UCSD-AML1 (cell line): ENCODE data around the gene SLC10A7.
A peak's percentile ranks its signal among the peaks of the same experiment; 100 is the strongest.

Experiments used
- DNase-seq: peaks from one replicate; lab custom pipeline; 2025; ENCODE audit not compliant: unreplicated experiment; lab: John Stamatoyannopoulos, UW

The SLC10A7 gene

DNA sequence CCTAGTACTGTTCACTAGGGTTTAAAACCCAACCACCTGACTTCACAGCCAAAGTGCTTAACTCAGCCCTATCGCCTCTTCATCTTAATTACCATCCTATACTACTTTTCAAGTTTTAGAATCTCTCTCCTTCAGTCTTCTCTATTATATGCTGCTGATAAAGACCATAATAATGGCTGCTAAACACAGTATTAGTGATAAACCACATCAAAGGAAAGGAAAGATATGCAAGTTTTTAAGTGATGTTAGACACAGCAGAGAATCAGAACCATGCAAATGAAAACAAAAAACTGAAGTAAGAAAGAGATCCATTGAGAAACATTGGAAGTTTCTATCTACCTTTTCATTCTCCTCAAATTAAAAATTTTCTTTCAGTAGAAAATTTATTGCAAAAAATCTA is 206.6 kb downstream of the SLC10A7 start:
- DNase-seq, result no peak

- no peak for DNase-seq
These were observed 210.3 kb downstream of the SLC10A7 start for GRCh38 chr4:146311238-146311970.

DNA sequence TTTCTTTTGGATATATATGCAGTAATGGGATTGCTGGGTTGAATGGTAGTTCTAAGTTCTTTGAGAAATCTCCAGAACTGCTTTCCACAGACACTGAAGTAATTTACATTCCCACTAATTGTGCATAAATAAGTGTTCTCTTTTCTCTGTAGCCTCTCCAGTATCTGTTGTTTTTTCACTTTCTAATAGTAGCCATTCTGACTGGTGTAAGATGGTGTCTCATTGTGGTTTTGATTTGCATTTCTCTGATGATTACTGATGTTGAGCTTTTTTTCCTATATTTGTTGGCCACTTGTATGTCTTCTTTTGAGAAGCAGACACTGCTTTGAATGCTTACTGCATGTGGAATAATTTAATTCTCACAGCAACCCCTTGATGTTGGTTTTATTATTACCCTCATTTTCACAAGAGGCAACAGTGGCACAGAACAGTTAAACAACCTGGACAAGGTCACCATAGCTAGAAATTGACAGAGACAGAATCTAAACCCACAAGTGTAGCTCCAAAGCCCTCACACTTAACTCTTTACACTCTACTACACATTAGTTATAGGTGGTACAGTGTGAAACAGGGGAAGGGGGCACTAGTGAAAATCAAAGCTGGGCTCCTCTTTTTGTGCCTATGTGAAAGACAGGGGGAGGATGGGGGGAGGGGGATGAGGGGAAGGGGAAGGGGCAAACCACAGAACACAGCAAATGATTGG is 211.3 kb downstream of the SLC10A7 start:
- DNase-seq, result no peak

GRCh38 chr4:146308951-146309350 is 212.8 kb downstream of the SLC10A7 start:
- no peak for DNase-seq

- no peak for DNase-seq
These were observed 218.9 kb downstream of the SLC10A7 start for GRCh38 chr4:146302822-146303221.

- no peak for DNase-seq
These were observed 222.1 kb downstream of the SLC10A7 start for GRCh38 chr4:146299607-146300006.

DNA sequence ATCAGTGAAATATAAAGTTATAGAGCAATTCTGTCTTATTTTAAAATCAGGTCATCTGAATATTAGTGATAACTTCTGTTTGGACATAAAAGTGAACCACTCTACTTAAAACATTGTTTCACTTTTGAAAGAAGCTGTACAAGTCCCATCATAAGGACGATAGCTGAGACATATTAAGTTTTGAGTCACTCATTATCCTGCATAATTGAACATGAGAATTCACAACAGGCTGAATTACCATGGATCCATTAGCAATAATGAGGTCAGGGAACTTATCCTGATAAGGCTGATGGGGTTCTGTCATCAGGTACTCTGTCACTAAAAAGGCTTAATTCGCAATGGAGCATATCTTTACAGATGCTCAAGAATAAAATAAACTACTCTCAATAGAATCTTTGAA is 227.0 kb downstream of the SLC10A7 start:
- DNase-seq, result no peak

DNA sequence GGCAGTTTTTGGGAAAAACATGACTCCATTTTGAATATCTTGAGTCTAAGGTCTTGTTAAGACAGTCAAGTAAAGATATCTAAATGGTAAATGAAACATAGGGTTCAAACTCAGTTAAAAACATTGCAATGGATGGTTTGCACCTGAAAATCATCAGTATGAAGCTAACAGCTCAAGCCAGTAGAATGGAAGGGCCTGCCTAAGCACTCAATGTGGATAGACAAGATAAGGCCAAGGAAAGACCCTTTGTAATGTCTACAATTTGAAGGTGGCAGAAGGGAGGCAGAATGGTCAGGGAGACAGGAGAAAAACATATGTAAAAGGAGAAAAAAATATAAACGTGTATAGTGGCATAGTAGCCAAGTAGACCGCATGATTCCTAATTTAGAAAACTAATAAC is 229.2 kb downstream of the SLC10A7 start:
- DNase-seq, result no peak

DNA sequence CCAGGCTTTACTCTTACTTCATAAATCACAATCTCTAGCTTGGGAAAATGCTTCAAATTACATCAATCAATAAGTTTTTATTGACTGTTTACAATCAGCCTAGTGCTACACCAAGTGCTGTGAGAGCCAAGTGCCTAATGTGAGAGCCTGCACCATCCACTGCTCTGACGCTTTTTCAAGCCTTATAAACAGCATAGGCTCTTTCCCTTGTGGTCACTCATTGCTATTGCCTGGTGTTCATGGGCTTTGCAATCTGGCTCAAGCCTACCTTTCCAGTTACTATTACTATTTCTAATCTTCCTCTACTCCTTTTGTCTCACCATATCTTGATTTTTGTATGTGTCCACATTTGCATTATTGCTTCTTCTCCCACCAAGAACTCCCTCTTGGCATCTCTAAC is 230.4 kb downstream of the SLC10A7 start:
- no peak for DNase-seq

- no peak for DNase-seq
These were observed 233.5 kb downstream of the SLC10A7 start for GRCh38 chr4:146288193-146288592.

- no peak for DNase-seq
These were observed 236.7 kb downstream of the SLC10A7 start for GRCh38 chr4:146285037-146285436.

- DNase-seq, result peak; percentile 11
These were observed 237.7 kb downstream of the SLC10A7 start for GRCh38 chr4:146283758-146284651.

GRCh38 chr4:146282657-146283056 is 239.1 kb downstream of the SLC10A7 start:
- DNase-seq, result no peak

DNA sequence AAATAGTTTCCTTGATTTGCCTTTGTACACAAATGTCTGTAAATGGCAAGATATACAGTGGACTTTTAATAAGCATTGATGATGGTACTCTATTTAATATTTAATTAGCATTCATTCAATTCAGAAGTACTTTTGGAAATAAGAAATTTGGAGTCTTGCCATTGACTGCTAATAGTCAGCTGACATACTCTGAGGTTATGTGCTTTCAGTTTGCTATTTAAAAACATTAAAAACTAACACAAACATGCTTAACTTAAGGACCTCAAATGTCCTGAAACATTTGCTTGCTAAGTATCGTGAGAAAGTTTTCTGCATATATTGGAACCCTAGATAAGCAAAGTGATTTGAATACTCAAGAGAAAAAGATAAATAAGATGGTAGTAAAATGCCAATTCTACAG is 242.8 kb downstream of the SLC10A7 start:
- DNase-seq, result no peak

- no peak for DNase-seq
These were observed 246.4 kb downstream of the SLC10A7 start for GRCh38 chr4:146275370-146275769.

- DNase-seq, result no peak
These were observed 247.0 kb downstream of the SLC10A7 start for GRCh38 chr4:146274774-146275173.

DNA sequence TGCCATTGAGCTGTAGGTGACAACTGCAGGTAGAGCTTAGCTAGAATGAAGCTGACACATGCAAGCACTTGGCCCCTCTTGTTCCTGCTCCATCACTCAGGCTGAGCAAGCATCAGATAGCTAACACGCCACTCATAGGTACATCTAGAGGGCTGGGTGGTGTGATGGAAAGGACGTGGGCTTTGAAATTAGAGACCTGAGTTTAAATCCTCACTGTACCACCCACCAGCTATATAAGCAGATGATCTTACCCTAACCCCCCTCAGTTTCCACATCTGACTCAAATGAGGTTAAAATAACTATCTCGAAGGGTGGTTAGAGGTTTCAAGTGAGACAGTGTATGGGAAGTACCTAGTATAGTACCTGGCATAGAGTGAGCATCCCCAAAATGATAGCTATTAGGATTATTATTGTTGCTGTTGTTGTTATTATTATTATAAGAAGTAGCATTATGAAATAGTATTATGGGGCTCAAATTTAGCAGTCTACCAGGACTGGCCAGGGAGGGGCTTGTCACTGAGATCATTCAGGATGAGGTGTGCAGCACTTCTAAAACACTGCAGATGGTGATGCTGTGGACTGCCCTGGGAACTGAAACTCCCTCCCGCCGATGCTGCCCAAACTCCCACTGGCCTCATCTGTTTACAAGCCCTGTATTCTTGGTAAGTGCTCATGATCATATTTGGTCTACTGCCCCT is 248.4 kb downstream of the SLC10A7 start:
- DNase-seq, result no peak

- no peak for DNase-seq
These were observed 250.3 kb downstream of the SLC10A7 start for GRCh38 chr4:146271466-146271865.

DNA sequence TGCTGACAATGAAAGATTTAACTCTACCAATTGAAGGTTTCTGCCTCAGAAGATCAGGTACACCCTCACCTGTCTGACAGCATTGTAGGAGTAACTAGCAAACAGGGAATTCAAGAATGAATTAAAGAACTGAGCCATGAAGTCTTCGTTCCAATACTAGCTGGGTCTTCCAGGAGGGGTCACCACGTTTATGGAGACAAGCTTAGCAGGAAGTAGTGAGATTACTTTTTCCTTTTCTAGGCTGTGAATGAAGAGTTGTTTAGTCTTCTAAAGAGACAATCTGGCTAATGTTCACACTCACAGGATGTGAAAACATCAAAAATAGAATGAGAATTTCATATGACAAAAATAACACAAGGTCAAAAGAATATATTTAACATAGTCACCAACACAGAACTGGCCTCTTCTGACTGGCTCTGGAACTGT is 252.5 kb downstream of the SLC10A7 start:
- no peak for DNase-seq

DNA sequence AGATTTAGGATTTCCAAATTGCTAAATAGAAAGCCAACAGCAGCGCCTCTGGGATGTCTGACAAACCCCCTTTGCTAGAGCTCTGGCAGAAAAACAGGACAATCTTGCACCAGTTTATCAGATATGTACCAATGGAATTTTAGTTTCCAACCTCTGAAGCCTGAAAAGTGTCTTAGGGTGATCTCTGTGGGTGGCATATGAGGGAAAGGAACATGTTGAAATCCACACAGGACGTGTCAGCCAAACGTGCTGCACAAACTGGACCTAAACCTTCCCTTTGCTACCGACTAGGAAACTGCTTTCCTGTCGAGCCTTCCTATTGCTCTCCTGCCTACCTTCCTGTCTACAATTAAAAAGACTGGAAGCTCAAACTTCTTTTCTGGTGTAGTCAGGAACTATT is 253.9 kb downstream of the SLC10A7 start:
- no peak for DNase-seq

DNA sequence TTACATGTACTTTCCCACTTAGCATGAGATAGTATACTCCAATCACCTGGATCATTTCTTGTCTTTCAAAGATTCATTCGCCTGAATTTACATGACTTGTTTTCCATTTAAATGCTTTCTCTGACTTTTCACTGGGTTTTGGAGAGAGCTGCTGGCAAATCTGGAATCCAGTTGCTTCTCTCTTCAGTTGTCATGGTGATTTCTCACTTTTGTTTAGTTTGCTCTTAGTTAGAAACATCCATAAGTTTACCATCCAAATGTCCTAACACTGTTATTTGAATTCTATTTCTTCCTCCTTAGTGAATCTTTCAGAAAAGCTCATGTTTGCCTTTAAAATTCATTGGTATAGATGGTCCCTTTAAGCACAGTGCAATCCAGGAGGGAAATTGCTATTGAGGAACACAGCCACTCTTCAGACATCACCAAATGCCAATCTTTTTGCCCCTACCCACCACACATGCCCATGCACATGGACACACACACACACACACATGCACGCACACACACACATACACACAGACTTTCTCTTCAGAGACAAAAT is 255.7 kb downstream of the SLC10A7 start:
- no peak for DNase-seq
